Stimulated activated CD8-positive, alpha-beta memory T cell treated with anti-CD3 and anti-CD28 coated beads, Interleukin-7, amount 100 ng/mL, for 4 hours (primary cell): ENCODE results near the gene ASRGL1.
A peak's percentile ranks its signal among the peaks of the same experiment; 100 is the strongest.
"Not testable (repeated sequence)": the region's sequence is repeated elsewhere in the genome, so short reads cannot be mapped to it uniquely, and the experiment has no call there.

Experiments
- DNase-seq, 2 donors: peaks; one replicate each; pipeline ENCODE4 v3.0.0-alpha.2; 2020; ENCODE audit warnings: low read depth in 2 of 2

ASRGL1 gene

DNA sequence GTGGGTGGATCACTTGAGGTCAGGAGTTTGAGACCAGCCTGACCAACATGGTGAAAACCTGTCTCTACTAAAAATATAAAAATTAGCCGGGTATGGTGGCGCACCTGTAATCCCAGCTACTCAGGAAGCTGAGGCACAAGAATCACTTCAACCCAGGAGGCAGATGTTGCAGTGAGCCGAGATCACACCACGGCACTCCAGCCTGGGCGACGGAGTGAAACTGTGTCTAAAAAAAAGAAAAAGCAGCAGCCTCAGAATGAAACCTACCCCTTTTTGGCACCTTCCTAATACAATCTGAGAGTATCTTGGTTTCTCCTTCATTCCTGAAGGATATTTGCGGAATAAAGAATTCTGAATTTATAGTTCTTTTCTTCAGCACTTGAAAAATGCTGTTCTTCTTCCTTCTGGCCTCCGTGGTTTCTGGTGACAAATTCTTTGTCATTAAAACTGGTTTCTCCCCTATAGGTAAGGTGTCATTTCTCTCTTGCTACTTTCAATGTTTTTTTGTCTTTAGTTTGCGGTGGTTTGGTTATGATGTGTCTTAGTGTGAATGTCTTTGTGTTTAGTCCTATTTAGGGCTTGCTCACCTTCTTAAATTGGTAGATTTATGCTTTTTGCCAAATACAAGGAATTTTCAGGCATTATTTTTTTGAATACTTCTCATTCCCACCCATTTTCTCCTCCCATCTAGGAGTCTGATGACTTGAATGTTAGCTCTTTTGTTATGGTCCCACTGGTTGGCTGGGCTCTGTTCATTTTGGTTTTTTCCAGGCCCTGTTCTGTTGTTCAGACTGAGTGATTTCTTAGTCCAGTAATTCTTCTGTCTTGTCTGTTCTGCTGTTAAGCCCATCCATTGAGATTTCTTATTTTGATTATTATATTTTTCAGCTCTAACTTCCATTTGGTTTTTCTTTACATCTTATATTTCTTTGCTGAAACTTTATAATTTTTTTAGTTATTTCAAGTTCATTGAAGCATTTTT, 15.4 kb downstream of the ASRGL1 start:
- DNase-seq, result no peak

DNA sequence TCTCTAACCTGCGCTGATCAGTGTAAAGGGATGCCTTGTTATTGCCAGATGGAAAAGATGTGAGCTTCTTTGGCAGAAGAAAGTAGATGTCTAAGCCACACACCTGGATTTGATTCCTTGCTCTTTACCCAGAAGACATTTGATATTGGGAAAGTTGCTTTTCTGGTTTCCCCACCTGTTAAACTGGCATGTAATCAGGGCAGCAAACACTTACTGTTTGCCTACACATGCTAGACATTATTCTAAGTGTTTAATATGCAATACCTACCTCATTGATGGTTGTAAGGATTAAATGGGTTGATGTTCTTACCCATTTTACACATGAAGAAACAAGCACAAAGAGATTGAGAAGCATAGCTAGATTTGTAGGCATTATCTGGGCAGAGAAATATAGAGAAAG, 16.6 kb downstream of the ASRGL1 start:
- no peak for DNase-seq

DNA sequence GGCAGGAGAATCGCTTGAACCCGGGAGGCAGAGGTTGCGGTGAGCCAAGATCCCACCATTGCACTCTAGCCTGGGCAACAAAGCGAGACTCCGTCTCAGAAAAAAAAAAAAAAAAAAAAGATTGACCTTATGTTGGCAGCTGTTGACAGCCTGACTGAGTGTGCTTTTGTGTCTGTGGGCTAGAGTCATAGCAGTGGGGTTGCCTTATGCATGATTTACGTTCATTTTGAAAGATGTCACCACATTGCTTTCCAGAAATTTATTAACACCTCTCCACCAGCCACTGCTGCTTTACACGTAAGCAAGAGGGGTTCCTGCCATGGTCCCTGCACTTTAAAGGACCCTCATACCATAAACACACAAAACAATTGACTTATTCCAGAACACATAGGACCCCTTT, 21.0 kb downstream of the ASRGL1 start:
- no peak for DNase-seq

DNA sequence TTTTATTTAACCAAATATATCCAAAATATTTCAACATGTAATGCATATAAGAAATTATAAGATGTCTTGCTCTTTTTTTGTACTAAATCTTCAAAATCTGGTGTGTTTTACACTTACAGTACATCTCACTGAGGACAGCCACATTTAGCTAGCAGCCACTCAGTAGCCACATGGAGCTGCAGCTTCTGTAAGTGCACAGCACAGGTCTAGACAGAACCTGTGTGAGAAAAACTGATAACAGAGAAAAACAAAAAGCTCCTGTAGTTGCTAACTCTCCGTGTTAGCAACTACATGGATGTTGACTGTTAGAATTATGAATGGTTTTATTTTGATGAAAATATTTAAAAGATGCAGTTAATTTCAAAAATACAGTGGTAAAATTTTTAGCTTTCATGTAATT, 22.2 kb downstream of the ASRGL1 start:
- DNase-seq, result no peak

DNA sequence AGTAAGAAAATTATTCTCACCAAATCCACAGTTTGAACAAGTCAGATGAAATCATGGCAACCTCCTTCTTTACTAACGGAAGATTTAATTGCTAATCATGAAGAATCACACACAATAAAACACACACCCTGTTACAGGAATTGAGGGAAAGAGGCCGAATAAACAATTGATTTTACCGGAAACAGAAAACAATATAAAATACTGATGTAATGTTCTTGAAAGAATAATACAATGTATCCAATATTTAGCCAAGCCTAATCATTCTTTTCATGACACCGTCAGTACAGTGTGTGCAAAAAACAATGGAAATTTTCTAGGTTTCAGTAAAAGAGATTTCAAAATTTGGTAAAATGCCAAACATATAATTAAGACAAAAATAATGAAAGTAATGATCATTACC, 23.4 kb downstream of the ASRGL1 start:
- no peak for DNase-seq

DNA sequence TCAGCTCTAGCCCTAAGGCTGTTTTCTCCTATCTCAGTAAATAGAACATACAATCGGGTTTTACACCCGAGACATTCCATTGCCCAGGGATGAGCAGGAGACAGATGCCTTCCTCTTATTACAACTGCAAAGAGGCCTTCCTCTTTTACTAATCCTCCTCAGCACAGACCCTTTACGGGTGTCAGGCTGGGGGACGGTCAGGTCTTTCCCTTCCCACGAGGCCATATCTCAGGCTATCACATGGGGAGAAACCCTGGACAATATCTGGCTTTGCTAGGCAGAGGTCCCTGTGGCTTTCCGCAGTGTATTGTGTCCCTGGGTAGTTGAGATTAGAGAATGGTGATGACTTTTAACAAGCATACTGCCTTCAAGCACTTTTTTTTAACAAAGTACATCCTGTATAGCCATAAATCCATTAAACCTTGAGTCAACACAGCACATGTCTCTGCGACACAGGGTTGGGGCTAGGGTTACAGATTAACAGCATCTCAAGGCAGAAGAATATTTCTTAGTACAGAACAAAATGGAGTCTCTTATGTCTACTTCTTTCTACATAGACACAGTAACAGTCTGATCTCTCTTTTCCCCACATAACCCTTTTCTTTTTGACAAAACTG, 31.7 kb downstream of the ASRGL1 start:
- not testable (repeated sequence) for DNase-seq

DNA sequence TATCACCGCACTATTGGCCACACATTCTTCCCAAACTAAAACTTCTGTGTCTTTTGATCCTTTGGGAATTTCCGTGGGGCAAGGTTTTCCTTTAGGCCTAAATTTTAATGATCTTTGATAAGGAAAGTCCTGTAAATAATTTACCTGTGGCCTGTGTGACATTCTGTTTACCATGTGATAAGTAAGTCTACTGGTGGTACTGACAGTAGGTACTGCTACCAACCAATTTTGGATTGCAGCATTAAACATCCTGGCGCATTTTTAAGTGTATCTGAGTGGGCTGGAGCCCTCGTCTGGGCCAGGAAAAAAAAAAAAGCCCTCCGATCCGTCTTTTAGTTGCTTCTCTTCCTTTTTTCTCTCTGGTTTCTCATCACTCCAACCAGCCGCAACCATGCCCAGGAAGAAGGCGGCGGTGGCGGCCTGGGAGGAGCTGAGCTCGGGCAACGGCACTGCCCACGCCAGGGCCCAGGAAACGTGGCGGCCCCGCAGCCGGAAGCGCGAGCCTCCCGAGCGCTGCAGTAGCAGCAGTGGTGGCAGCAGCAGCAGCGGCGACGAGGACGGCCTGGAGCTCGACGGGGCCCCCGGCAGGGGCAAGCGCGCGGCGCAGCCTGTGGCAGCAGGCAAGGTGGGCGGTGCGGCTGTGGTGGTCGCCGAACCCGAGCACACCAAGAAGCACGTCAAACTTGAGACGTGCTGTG, 33.6 kb downstream of the ASRGL1 start:
- peak in 1 of 2 donors; percentile 20 for DNase-seq

DNA sequence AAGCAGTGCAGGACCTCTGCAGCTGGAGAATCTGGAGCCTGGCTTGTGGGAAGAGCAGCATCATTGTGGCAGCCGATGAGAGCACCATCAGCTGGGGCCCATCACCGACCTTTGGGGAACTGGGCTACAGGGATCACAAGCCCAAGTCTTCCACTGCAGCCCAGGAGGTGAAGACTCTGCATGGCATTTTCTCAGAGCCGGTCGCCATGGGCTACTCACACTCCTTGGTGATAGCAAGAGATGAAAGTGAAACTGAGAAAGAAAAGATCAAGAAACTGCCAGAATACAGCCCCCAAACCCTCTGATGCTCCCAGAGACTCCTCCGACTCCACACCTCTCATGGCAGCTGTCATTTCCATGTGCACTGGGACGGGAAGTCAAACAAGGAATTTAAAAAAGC, 35.6 kb downstream of the ASRGL1 start:
- no peak for DNase-seq

DNA sequence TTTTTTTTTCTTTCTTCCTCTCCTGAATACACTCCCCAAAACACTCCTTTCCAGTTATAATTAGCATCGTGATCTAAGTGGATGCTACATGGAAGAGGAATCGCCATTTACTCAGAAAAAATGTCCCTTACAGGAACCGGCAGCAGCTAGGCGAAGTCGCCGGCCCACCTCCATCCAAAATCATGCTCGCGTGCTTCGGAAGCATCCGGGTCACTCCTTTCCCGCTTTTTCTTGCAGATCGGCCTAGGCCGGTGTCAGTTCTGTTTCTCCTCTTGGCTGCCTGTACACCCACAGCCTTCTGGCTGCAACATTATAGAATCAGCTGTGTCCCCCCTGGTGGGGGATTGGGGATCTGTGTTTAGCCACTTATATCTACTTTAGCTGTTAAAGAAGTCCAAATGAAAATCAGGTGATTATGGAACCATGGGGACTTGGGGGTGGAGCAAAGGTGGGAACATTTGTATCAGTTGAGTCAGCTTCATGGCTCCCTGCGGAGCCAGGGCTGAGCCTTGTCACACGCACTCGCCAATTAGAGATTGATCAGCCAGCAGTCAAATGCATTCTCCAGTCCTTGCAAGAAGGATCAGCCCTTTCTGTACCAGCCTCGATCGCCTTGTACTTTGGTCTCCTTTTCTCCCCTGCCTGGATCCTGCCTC, 36.3 kb downstream of the ASRGL1 start:
- no peak for DNase-seq

DNA sequence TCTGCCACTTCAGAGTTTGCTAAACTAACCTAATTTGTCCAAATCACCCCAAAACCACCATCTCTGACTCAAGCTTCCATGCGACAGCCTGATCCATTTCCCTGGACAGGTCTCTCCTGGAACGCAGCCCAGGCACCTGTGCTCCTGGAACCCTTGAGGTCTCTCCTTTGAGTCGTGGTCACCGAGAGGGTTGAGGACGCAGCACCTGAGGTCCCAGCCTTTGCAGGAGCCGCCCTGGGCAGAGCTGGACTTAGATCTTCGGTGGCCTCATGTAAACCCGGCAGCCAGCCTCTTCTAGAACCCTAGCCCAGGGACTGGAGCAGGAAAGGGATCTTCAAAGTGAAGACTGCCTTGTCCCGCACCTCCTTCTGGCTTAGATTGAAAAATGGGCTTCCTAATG, 37.6 kb downstream of the ASRGL1 start:
- DNase-seq, result no peak

DNA sequence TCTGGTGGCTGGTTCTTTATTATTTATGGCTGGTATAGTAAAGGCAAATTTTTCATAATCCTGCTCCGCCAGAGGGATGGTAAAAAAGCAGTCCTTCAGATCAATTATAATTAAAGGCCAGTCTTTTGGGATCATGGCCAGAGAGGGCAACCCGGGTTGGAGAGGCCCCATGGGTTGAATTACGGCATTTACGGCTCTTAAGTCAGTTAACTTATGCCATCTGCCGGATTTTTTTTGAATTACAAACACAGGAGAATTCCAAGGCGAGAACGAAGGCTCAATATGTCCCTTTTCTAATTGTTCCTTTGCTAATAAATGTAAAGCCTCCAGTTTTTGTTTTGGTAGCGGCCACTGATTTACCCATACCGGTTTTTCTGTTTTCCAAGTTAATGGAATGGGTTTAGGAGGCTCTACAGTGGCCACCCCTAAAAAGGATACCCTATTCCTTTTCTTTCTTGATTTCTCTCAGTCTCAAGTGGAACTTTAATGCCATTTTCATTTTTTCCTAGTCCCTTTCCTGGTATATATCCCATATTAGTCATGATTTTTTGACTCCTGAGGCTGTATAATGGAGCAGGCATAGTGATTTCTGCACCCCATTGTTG, 41.3 kb downstream of the ASRGL1 start:
- not testable (repeated sequence) for DNase-seq

DNA sequence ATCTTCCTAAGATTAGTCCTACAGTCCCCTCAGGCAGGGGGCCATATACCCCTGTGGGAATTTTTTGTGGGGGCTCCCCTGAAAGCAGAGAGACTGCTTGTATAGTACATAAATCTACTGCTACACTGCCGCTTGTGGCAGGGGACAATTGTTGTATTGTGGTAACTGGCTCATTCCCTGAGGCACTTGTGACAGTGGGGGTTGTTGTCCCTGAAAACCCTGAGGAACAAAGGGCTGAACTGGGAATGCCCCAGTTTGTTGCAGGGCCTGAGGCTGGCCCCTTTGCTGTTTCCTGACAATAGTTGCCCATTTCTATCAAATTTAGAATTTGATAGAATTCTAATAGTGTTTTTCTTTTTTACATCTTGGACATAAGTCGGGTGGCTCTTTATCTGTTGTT, 42.3 kb downstream of the ASRGL1 start:
- not testable (repeated sequence) for DNase-seq

DNA sequence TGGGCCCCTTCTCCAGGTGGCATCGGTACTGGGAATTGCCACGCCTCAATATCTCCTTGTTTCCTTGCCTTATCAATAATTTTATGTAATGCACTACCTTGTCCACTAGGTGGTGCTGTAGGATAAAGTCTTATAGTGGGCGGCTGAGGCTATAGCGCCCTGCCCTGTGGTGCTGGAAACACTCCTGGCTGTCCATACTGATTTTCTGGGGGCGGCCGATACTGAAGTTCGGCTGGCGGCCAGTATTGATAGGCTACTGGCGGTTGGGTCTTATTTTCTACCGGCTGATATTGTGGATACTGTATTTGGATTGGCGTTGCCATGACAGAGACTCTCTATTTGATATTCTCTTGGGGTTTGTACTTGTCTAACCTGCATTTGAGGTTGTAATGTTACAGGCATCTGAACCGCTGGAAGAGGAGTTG, 43.6 kb downstream of the ASRGL1 start:
- peak in 1 of 2 donors; percentile 10 for DNase-seq

DNA sequence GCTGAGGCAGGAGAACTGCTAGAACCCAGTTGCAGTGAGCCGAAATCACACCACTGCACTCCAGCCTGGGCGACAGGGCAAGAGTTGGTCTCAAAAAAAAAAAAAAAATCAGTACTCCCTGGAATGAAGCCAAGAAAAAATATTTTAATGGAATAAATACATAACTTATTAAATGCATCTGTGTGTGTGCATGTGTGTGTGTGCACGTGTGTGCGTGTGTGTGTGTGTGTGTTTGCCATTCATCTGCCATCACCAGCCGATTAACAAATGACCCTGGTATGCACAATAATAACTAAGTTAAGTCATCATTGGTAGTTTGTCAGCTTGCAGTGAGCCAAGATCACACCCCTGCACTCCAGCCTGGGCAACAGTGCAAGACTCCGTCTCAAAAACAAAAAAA, 46.6 kb downstream of the ASRGL1 start:
- DNase-seq, result no peak

DNA sequence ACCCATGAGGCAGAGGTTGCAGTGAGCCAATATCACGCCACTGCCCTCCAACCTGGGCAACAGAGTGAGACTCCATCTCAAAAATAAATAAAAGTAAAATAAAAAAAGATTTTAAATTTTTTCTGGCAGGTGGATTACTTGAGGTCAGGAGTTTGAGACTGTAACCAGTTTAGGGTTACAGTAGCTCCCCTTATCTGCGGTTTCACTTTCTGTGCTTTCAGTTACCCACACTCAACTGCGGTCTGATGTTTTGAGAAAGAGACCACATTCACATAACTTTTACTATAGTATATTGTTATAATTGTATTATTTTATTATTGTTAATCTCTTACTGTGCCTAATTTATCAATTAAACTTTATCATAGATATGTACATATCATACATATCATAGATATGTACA, 48.8 kb downstream of the ASRGL1 start:
- DNase-seq, result not testable (repeated sequence)

DNA sequence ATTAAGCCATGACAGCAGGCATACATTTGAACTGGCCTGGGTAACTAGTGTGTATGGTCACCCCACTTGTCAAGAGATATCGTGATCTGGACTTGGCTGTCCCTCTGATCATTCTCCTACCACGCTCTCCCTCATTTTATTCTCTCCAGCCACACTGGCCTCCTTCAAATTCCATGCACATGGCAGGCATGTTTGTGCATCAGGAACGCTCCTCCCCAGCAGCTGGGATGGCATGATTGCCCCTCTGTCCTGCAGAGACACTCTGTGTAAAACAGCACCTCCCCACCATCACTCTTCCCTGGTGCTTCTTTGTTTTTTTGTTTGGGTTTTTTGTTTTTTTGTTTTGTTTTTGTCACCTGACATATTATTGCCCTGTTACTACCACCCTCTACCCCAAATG, 50.1 kb downstream of the ASRGL1 start:
- no peak for DNase-seq

DNA sequence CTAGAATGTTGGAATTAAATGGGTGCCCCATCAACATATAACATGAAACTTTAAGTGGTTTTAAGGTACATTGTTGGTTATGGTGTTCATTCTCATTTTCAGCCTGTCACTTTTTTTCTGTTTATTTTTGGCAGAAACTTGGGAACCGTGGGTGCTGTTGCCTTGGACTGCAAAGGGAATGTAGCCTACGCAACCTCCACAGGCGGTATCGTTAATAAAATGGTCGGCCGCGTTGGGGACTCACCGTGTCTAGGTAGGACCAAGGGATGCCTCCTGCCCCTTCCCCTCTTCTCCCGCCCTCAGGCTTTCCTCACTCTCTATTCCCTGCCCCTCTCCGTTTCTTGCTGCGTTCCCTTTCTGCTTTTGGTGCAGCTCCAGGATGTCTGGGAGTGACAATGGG, 51.8 kb downstream of the ASRGL1 start:
- DNase-seq, result no peak

DNA sequence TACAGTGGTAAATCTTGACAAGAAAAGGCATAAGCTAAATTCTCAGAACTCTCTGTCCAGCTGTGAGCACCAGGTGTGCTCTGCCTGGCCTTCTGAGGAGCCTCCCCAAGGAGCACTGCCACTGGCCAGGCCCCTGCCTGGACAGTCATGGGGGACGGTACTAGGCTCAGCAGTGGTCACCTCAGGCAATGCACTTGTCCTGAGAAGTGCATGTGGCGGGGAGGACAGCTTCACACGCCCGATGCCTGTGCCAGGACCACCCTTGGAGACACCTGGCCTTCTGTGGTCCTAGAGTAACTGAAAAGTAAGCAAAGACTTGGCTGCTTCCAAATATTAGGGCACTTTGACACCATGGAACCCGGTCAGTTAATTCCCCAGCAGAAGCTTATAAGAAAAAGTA, 53.0 kb downstream of the ASRGL1 start:
- no peak for DNase-seq

DNA sequence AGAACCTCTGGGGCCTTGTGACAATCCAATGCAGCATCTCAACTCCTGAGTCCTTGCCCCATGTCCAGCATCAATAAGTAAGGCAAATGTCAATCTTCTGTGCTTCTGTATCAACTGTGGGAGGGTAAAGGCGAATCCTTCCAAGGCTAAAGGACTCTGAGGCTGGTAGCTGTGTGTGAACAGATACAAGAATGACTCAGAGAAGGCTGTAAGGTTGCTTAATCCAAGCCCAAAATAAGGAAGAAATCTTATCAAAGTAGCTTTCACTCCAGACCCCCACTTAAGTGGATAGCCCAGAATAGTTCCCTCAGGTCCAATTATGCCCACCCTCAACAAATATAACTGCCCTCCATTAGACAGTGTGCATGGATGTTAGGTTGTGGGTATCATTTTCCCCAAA, 53.5 kb downstream of the ASRGL1 start:
- DNase-seq, result no peak

DNA sequence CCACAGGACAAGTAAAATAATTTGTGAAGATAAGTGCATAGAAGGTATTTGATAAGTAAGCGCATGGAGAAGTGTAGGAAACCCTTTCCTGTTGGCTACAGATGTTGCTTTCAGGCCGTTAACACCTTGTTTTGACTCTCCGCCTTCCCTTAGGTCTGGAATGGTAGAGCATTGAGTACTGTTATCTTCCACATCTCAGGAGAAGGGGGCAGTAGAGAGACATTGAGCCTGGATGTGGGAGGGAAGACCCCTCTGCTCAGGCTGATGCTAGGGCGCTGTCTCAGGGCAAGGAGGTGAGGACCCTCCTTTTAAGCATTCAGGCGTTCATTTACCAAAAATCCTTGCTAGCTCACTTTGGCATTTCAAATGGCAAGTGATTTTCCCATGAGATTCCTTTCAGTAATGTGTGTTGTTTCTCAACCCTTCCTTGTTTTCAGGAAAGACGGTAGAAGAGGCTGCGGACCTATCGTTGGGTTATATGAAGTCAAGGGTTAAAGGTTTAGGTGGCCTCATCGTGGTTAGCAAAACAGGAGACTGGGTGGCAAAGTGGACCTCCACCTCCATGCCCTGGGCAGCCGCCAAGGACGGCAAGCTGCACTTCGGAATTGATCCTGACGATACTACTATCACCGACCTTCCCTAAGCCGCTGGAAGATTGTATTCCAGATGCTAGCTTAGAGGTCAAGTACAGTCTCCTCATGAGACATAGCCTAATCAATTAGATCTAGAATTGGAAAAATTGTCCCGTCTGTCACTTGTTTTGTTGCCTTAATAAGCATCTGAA, 54.6 kb downstream of the ASRGL1 start:
- no peak for DNase-seq

DNA sequence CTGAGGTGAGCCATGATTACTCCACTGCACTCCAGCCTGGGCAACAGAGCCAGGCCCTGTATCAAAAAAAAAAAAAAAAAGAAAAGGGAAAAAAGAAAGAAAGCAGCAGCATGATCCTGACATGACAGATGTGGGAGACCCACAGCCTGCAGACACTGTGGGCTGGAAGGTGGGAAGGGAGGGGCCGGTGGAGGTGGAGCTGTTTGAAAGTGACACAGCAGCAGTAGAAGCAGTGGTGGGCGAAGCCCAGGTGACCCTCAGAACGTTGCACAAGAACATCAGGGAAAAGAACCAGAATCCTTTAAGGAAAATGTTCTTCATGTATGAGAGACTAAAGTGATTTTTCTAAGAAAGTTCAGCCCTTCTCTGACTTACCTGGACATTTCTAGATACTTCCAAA, 55.3 kb downstream of the ASRGL1 start:
- DNase-seq, result no peak
